ENCODE results near the gene PIEZO2. TPM values are rescaled to one million over a fixed set of nuclear protein-coding genes. Genes with fewer than 3 reads are reported as not detected.

The PIEZO2 gene
- total RNA-seq, 2 donors from 2014 or later, result 0.63 to 3.0 TPM

- H3K27me3 ChIP-seq, result no peaks in the 10 kb centered on the region
- H3K9me3 ChIP-seq, result peaks cover 0 to 7% of the 10 kb centered on the region in 2 donors
- DNase-seq (ENCODE audit: low spot score), result no peak
- H3K4me1 ChIP-seq, result no peaks in the 10 kb centered on the region
- no peak overlapping the region for H3K27ac ChIP-seq
- TF ChIP-seq CTCF (IDR thresholded peaks at IDR 0.05), result no peak
- H3K4me3 ChIP-seq, result no peak overlapping the region
- H3K36me3 ChIP-seq, result no peaks in the 10 kb centered on the region
Observed at GRCh38 chr18:10863026-10863425, 286.3 kb downstream of the PIEZO2 start.

GRCh38 chr18:10860928-10861327, 288.4 kb downstream of the PIEZO2 start:
- no peak for DNase-seq (ENCODE audit: low spot score)
- no peaks in the 10 kb centered on the region for H3K27me3 ChIP-seq
- no peaks in the 10 kb centered on the region for H3K4me1 ChIP-seq
- peaks cover 0 to 7% of the 10 kb centered on the region in 2 donors for H3K9me3 ChIP-seq
- no peak for TF ChIP-seq CTCF (IDR thresholded peaks at IDR 0.05)
- no peaks in the 10 kb centered on the region for H3K36me3 ChIP-seq
- H3K4me3 ChIP-seq, result no peak overlapping the region
- H3K27ac ChIP-seq, result no peak overlapping the region

GRCh38 chr18:10860382-10860781, 289.0 kb downstream of the PIEZO2 start:
- Histone ChIP-seq H3K9me3 (peaks cover 0 to 7% of the 10 kb centered on the region in 2 donors), H3K27me3 (no peaks in the 10 kb centered on the region), H3K27ac (no peak overlapping the region), H3K4me3 (no peak overlapping the region), H3K4me1 (no peaks in the 10 kb centered on the region), H3K36me3 (no peaks in the 10 kb centered on the region)
- DNase-seq (ENCODE audit: low spot score), result no peak
- TF ChIP-seq CTCF (IDR thresholded peaks at IDR 0.05), result no peak

- no peaks in the 10 kb centered on the region for H3K4me1 ChIP-seq
- H3K9me3 ChIP-seq, result no peaks in the 10 kb centered on the region
- H3K27ac ChIP-seq, result no peak overlapping the region
- DNase-seq (ENCODE audit: low spot score), result no peak
- no peak overlapping the region for H3K4me3 ChIP-seq
- H3K36me3 ChIP-seq, result no peaks in the 10 kb centered on the region
- H3K27me3 ChIP-seq, result no peaks in the 10 kb centered on the region
- no peak for TF ChIP-seq CTCF (IDR thresholded peaks at IDR 0.05)
Observed at GRCh38 chr18:10858477-10858876, 290.9 kb downstream of the PIEZO2 start.

GRCh38 chr18:10856132-10856531, 293.2 kb downstream of the PIEZO2 start:
- no peak for DNase-seq (ENCODE audit: low spot score)
- Histone ChIP-seq H3K36me3 (no peaks in the 10 kb centered on the region), H3K4me1 (no peaks in the 10 kb centered on the region), H3K4me3 (no peak overlapping the region), H3K27me3 (no peaks in the 10 kb centered on the region), H3K9me3 (no peaks in the 10 kb centered on the region), H3K27ac (no peak overlapping the region)
- no peak for TF ChIP-seq CTCF (IDR thresholded peaks at IDR 0.05)

Measured in right atrium auricular region (tissue), 2 donors.